GM21447 (cell line): ENCODE results near the gene SCYGR5.
"Not testable (repeated sequence)": the region's sequence is repeated elsewhere in the genome, so short reads cannot be mapped to it uniquely, and the experiment has no call there.

Source experiments
- ATAC-seq: cut with Tn5 transposase; IDR thresholded peaks from one replicate; pipeline ENCODE4 v1.9.1; 2021; ENCODE audit not compliant: unreplicated experiment

SCYGR5 gene

GRCh38 chr2:227666631-227667170, at the start of gene SCYGR5:
Gene SCYGR5, plus strand, starts transcription at chr2:227666804. Its CDS starts 0 bp downstream, at chr2:227666804.
- not testable (repeated sequence) for ATAC-seq

- no peak for ATAC-seq
These were observed 49.0 kb upstream of the SCYGR5 start, which contains the start of gene SCYGR4 for GRCh38 chr2:227617316-227618230. Gene SCYGR4, plus strand, starts transcription at chr2:227617498. Its CDS starts 0 bp downstream, at chr2:227617498.

- ATAC-seq: no peak
These were observed 43.4 kb upstream of the SCYGR5 start for GRCh38 chr2:227623226-227623625.

- ATAC-seq: no peak
These were observed 41.2 kb upstream of the SCYGR5 start for GRCh38 chr2:227625420-227625819.

GRCh38 chr2:227626580-227627151, 39.9 kb upstream of the SCYGR5 start:
- no peak for ATAC-seq

- peak; percentile 99 for ATAC-seq
These were observed 38.8 kb upstream of the SCYGR5 start for GRCh38 chr2:227627769-227628168.

GRCh38 chr2:227629435-227629834, 37.2 kb upstream of the SCYGR5 start:
- ATAC-seq: no peak

- no peak for ATAC-seq
These were observed 36.3 kb upstream of the SCYGR5 start for GRCh38 chr2:227630322-227630721.

GRCh38 chr2:227632827-227633226, 33.8 kb upstream of the SCYGR5 start:
- ATAC-seq: no peak

GRCh38 chr2:227634201-227634600, 32.4 kb upstream of the SCYGR5 start:
- ATAC-seq: no peak

GRCh38 chr2:227642656-227643055, 23.9 kb upstream of the SCYGR5 start:
- ATAC-seq: no peak

GRCh38 chr2:227643990-227644551, 22.5 kb upstream of the SCYGR5 start:
- no peak for ATAC-seq

- no peak for ATAC-seq
These were observed 13.2 kb upstream of the SCYGR5 start for GRCh38 chr2:227653419-227653818.

GRCh38 chr2:227654426-227654825, 12.2 kb upstream of the SCYGR5 start:
- ATAC-seq: no peak

- no peak for ATAC-seq
These were observed 11.2 kb upstream of the SCYGR5 start for GRCh38 chr2:227655454-227655853.

GRCh38 chr2:227657199-227657845, 9.3 kb upstream of the SCYGR5 start:
- ATAC-seq: no peak

GRCh38 chr2:227661025-227661649, 5.5 kb upstream of the SCYGR5 start:
- ATAC-seq: no peak

- ATAC-seq: no peak
These were observed 4.8 kb upstream of the SCYGR5 start for GRCh38 chr2:227661827-227662226.

- no peak for ATAC-seq
These were observed 1.2 kb upstream of the SCYGR5 start for GRCh38 chr2:227665189-227665940.
